HEK293T (cell line): ENCODE results near the gene SHISA7.

Experiments used
- CTCF ChIA-PET: fragments of 350-600 bp; formaldehyde crosslinking; extraction: SDS; loops from one replicate; lab custom pipeline; 2021; ENCODE audit warnings: antibody characterized with exemption, inconsistent platforms; lab: Yijun Ruan, JAX
- POLR2A ChIA-PET: fragments of 350-600 bp; formaldehyde crosslinking; extraction: SDS; loops from one replicate; lab custom pipeline; 2020; ENCODE audit warnings: antibody characterized with exemption, inconsistent platforms; lab: Yijun Ruan, JAX
- DNase-seq: peaks from one replicate; pipeline ENCODE4 v3.0.0; 2012; ENCODE audit warnings: mixed read lengths; ENCODE audit errors: extremely low spot score
- ARNT ChIP-seq: fragments of 450-650 bp; IDR thresholded peaks from 2 replicates; pipeline ENCODE4 v1.6.1; 2017; ENCODE audit warnings: mild to moderate bottlenecking
- CTBP1 ChIP-seq: fragments of 450-650 bp; IDR thresholded peaks from 2 replicates; pipeline ENCODE4 v1.6.1; 2016; ENCODE audit warnings: borderline replicate concordance
- ELF4 ChIP-seq: fragments of 450-650 bp; IDR thresholded peaks from 2 replicates; pipeline ENCODE4 v1.6.1; 2017; ENCODE audit warnings: antibody characterized with exemption
- FOXA1 ChIP-seq: fragments of 450-650 bp; IDR thresholded peaks from 2 replicates; pipeline ENCODE4 v1.6.1; 2016; ENCODE audit warnings: mild to moderate bottlenecking
- FOXK2 ChIP-seq: fragments of 450-650 bp; IDR thresholded peaks from 2 replicates; pipeline ENCODE4 v1.6.1; 2016; ENCODE audit warnings: mild to moderate bottlenecking
- FOXM1 ChIP-seq: fragments of 450-650 bp; IDR thresholded peaks from 2 replicates; pipeline ENCODE4 v1.6.1; 2017; ENCODE audit warnings: mild to moderate bottlenecking, borderline replicate concordance
- HDGF ChIP-seq: fragments of 450-650 bp; IDR thresholded peaks from 2 replicates; pipeline ENCODE4 v1.6.1; 2017; ENCODE audit warnings: antibody characterized with exemption, borderline replicate concordance
- L3MBTL2 ChIP-seq: fragments of 450-650 bp; conservative IDR thresholded peaks from 2 replicates; pipeline ENCODE4 v1.6.1; 2016; ENCODE audit warnings: mild to moderate bottlenecking
- LEF1 ChIP-seq: fragments of 450-650 bp; IDR thresholded peaks from 2 replicates; pipeline ENCODE4 v1.6.1; 2017; ENCODE audit warnings: mild to moderate bottlenecking, borderline replicate concordance
- PKNOX1 ChIP-seq: fragments of 450-650 bp; IDR thresholded peaks from 2 replicates; pipeline ENCODE4 v1.6.1; 2016
- SP1 ChIP-seq: fragments of 450-650 bp; IDR thresholded peaks from 2 replicates; pipeline ENCODE4 v1.6.1; 2017
- SUZ12 ChIP-seq: fragments of 450-650 bp; IDR thresholded peaks from 2 replicates; pipeline ENCODE4 v1.6.1; 2016; ENCODE audit warnings: mild to moderate bottlenecking
- TARDBP ChIP-seq: fragments of 450-650 bp; IDR thresholded peaks from 2 replicates; pipeline ENCODE4 v1.6.1; 2016
- ZNF384 ChIP-seq: fragments of 450-650 bp; IDR thresholded peaks from 2 replicates; pipeline ENCODE4 v1.6.1; 2016

SHISA7 gene

GRCh38 chr19:55400281-55401087 lies 42.6 kb downstream of the SHISA7 start:
- ChIA-PET POLR2A (interaction anchor here (1.2 to 3.0 kb wide), 2 partner anchors 10 to 12 kb away, joined by 3 to 13 read pairs; no protein-coding TSS in a partner anchor), CTCF (interaction anchor here (1.5 kb wide), 1 partner anchor 108 kb away, joined by 4 read pairs; no protein-coding TSS in a partner anchor)
- DNase-seq: no peak
- no peak for TF ChIP-seq CTBP1

GRCh38 chr19:55398200-55398925 lies 44.7 kb downstream of the SHISA7 start:
- POLR2A ChIA-PET: interaction anchor here (0.8 to 3.0 kb wide), 4 partner anchors 8 to 30 kb away, joined by 3 to 13 read pairs (median 4); no protein-coding TSS in a partner anchor
- CTCF ChIA-PET: no interaction called here
- no peak for DNase-seq
- TF ChIP-seq FOXM1 (no peak), LEF1 (no peak), PKNOX1 (no peak), FOXK2 (no peak), SUZ12 (no peak), ZNF384 (no peak), CTBP1 (no peak), FOXA1 (no peak), TARDBP (no peak), ELF4 (no peak), ARNT (no peak)

GRCh38 chr19:55392820-55393761 lies 50.0 kb downstream of the SHISA7 start:
- ChIA-PET POLR2A (interaction anchor here (9.0 kb wide), 1 partner anchor 14 kb away, joined by 72 read pairs; the partner anchor contains the start of gene UBE2S), CTCF (no interaction called here)
- TF ChIP-seq FOXM1: no peak
- TF ChIP-seq SP1: no peak
- peak; percentile 67 for TF ChIP-seq PKNOX1
- DNase-seq: no peak

DNA sequence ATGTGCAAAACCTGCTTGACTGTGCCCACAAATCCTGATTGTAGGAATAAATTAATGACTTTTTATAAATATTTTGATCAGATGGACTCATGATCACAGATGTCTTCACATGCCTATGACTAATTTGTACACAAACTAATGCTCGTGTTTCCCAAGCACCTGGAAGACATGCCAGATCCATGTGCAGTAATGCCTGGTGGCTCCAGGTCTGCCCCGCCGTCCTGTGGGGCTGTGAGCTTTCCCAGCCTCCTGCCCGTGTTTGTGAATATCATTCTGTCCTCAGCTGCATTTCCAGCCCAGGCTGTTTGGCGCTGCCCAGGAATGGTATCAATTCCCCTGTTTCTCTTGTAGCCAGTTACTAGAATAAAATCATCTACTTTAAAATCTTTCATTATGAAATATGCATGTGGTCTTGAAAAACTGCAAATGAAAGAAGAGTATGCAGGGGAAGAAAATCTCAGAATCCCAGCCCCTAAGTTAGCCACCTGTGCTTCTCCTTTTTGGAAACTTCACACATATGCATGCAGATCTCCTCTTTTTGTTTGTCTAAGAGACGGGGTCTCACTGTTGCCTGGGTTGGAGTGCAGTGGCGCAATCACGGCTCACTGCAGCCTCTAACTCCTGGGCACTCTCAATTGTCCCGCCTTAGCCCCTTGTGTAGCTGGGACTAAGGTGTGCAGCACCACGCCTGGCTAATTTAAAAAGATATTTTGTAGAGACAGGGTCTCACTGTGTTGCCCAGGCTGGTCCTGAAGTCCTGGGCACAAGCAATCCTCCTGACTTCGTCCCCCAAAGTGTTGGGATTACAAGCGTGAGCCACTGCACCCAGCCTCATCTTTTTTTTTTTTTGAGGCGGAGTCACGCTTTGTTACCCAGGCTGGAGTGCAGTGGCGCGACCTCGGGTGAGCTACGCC lies 51.1 kb downstream of the SHISA7 start:
- ChIA-PET POLR2A (interaction anchor here (2.6 to 9.0 kb wide), 3 partner anchors 8 to 53 kb away, joined by 13 to 72 read pairs (median 14); partner anchors contain the start of genes KMT5C and UBE2S), CTCF (no interaction called here)
- TF ChIP-seq TARDBP (no peak), FOXA1 (no peak), HDGF (no peak)
- DNase-seq: no peak

- DNase-seq: no peak
- TF ChIP-seq ELF4: no peak
- no peak for TF ChIP-seq PKNOX1
- no peak for TF ChIP-seq HDGF
- TF ChIP-seq SP1: no peak
- ChIA-PET CTCF (no interaction called here), POLR2A (interaction anchor here (2.6 to 9.0 kb wide), 3 partner anchors 9 to 52 kb away, joined by 13 to 72 read pairs (median 14); partner anchors contain the start of genes KMT5C and UBE2S)
Measured at GRCh38 chr19:55391191-55391670, 51.9 kb downstream of the SHISA7 start.

- no peak for DNase-seq
- POLR2A ChIA-PET: interaction anchor here (1.2 to 9.0 kb wide), 6 partner anchors 9 to 89 kb away, joined by 3 to 72 read pairs (median 10); partner anchors contain the start of genes KMT5C and UBE2S
- TF ChIP-seq SP1 (no peak), L3MBTL2 (0 out of 2 replicates have a peak, but pooled peaks have one; percentile 35)
- CTCF ChIA-PET: no interaction called here
Measured at GRCh38 chr19:55390461-55390880, 52.6 kb downstream of the SHISA7 start.
